Glutamatergic neuron (in vitro differentiated cells): ENCODE data around the gene NOTUM. TPM values are rescaled to one million over a fixed set of nuclear protein-coding genes. Genes with fewer than 3 reads are reported as not detected.
A peak's percentile ranks its signal among the peaks of the same experiment; 100 is the strongest.

Experiments
- DNase-seq: peaks from one replicate; pipeline ENCODE4 v3.0.0; 2022
- H3K27ac Mint-ChIP-seq: one replicate; pipeline ENCODE4 v1.8.0; 2020; ENCODE audit warnings: mild to moderate bottlenecking, mixed read lengths, inconsistent platforms; ENCODE audit not compliant: unreplicated experiment
- H3K27me3 Mint-ChIP-seq: one replicate; pipeline ENCODE4 v1.8.0; 2020; ENCODE audit warnings: mild to moderate bottlenecking, moderate library complexity, mixed read lengths, inconsistent platforms; ENCODE audit not compliant: unreplicated experiment
- H3K36me3 Mint-ChIP-seq: one replicate; pipeline ENCODE4 v1.8.0; 2020; ENCODE audit warnings: mild to moderate bottlenecking, mixed read lengths, inconsistent platforms; ENCODE audit not compliant: unreplicated experiment
- H3K4me1 Mint-ChIP-seq: one replicate; pipeline ENCODE4 v1.8.0; 2020; ENCODE audit warnings: mild to moderate bottlenecking, low read depth, mixed read lengths, inconsistent platforms; ENCODE audit not compliant: unreplicated experiment
- H3K4me3 Mint-ChIP-seq: one replicate; pipeline ENCODE4 v1.8.0; 2020; ENCODE audit warnings: mild to moderate bottlenecking, mixed read lengths, inconsistent platforms; ENCODE audit not compliant: unreplicated experiment
- H3K9me3 Mint-ChIP-seq: one replicate; pipeline ENCODE4 v1.8.0; 2020; ENCODE audit warnings: mild to moderate bottlenecking, moderate library complexity, mixed read lengths, inconsistent platforms; ENCODE audit not compliant: unreplicated experiment
- long read RNA-seq: library from polyadenylated mRNA; unstranded; transcript quantifications from one replicate; pipeline ENCODE4 v2.0.0, GENCODE V29; 2020; ENCODE audit not compliant: unreplicated experiment
- total RNA-seq: library from RNA; stranded (reverse); fragmentation: NEBNext Ultra II Directional; extraction: Animal tissue kit (Norgen Biotek cat#: 25700); gene quantifications from one replicate; pipeline ENCODE4 v1.2.1, GENCODE V29; 2021; ENCODE audit not compliant: unreplicated experiment
- TF ChIP-seq, protein P1 (sequence below): fragments of 200-600 bp; sonication (generic); IDR thresholded peaks from one replicate; pipeline ENCODE4 v1.5.0; 2021; ENCODE audit not compliant: partially characterized antibody, unreplicated experiment

Gene NOTUM
- total RNA-seq = 39.8 TPM
- long read RNA-seq, partial matches to known transcripts = 3 of 5 reads
- long read RNA-seq, other reads (novel, unspliced or antisense) = 2 of 5 reads

- DNase-seq = peak; percentile 68
- TF ChIP-seq, protein P1, sequence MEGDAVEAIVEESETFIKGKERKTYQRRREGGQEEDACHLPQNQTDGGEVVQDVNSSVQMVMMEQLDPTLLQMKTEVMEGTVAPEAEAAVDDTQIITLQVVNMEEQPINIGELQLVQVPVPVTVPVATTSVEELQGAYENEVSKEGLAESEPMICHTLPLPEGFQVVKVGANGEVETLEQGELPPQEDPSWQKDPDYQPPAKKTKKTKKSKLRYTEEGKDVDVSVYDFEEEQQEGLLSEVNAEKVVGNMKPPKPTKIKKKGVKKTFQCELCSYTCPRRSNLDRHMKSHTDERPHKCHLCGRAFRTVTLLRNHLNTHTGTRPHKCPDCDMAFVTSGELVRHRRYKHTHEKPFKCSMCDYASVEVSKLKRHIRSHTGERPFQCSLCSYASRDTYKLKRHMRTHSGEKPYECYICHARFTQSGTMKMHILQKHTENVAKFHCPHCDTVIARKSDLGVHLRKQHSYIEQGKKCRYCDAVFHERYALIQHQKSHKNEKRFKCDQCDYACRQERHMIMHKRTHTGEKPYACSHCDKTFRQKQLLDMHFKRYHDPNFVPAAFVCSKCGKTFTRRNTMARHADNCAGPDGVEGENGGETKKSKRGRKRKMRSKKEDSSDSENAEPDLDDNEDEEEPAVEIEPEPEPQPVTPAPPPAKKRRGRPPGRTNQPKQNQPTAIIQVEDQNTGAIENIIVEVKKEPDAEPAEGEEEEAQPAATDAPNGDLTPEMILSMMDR = no peak
- no peak within 1 kb of the TSS for H3K4me3 Mint-ChIP-seq
- H3K27ac Mint-ChIP-seq = no peak within 1 kb of the TSS
- H3K4me1 Mint-ChIP-seq = peaks cover 14% of the 10 kb centered on the region
- H3K27me3 Mint-ChIP-seq = peaks cover 15% of the 10 kb centered on the region
- peaks cover 4% of the 10 kb centered on the region for H3K36me3 Mint-ChIP-seq
- H3K9me3 Mint-ChIP-seq = peaks cover 25% of the 10 kb centered on the region
Observed at GRCh38 chr17:81961087-81961511, at the start of gene NOTUM. Gene NOTUM (minus strand): TSS chr17:81961187. CDS start chr17:81960909, 278 bp downstream.

- Mint-ChIP-seq H3K27me3 (peaks cover 5% of the 10 kb centered on the region), H3K4me3 (no peak overlapping the region), H3K9me3 (peaks cover 5% of the 10 kb centered on the region), H3K4me1 (peaks cover 10% of the 10 kb centered on the region), H3K27ac (no peak overlapping the region), H3K36me3 (no peaks in the 10 kb centered on the region)
- TF ChIP-seq, protein P1 = no peak
- no peak for DNase-seq
Observed at GRCh38 chr17:82009413-82009812, 48.4 kb upstream of the NOTUM start.

DNA sequence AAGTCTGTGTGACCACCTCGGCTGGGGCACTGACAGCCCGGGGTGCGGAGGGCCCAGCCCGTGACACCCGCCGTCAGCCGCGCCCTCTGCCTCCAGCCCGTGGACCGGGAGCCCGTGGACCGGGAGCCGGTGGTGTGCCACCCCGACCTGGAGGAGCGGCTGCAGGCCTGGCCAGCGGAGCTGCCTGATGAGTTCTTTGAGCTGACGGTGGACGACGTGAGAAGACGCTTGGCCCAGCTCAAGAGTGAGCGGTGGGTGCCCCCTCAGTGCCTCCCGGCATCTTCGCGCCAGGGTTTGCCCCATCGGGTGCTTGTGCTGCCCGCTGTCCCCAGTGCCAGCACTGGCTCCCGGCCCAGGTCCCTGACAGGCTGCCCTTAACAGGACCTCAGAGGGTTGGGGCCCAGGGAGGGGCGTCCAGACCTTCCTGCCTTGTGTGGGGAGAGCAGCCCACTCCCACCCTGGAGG is 48.0 kb upstream of the NOTUM start:
- TF ChIP-seq, protein P1 = no peak
- H3K27ac Mint-ChIP-seq = no peak overlapping the region
- no peak for DNase-seq
- H3K4me3 Mint-ChIP-seq = no peak overlapping the region
- H3K4me1 Mint-ChIP-seq = peaks cover 10% of the 10 kb centered on the region
- peaks cover 5% of the 10 kb centered on the region for H3K27me3 Mint-ChIP-seq
- peaks cover 5% of the 10 kb centered on the region for H3K9me3 Mint-ChIP-seq
- no peaks in the 10 kb centered on the region for H3K36me3 Mint-ChIP-seq

DNA sequence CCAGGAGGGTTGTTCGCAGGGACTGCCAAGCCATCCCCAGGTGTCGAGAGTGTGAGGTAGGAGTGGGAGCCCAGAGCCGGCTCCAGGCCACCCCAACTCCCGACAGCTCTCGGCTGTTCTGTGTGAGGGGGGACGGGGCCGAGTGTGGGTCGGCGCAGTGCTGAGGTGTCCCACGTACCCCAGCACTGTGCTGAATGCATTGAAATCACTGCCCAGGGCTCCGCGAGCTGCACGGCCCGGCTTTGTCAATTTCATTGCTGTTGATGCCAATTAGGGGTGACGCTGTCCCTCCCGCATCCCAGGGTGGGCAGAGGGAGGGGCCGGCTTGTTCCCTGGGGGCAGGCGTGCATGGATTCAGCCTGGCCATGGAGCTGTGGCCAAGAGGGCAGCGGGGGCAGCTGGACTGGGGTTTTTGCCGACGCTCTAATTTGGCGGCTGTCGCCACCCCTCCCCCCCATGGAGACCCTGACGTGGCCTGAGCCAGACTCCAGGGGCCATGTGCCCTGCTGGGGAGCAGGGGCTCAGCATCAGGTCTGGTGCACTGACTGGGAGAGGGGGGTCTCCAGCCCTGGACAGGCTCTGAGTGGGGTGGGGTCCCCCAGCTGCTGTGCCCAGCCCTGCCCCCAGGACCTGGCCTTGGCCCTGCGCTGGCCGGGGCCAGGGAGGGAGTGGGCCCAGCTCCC is 47.4 kb upstream of the NOTUM start:
- Mint-ChIP-seq H3K4me1 (peaks cover 10% of the 10 kb centered on the region), H3K36me3 (no peaks in the 10 kb centered on the region), H3K27ac (no peak overlapping the region), H3K4me3 (no peak overlapping the region), H3K27me3 (peaks cover 5% of the 10 kb centered on the region), H3K9me3 (peaks cover 5% of the 10 kb centered on the region)
- TF ChIP-seq, protein P1 = no peak
- DNase-seq = no peak

- Mint-ChIP-seq H3K36me3 (no peaks in the 10 kb centered on the region), H3K27ac (no peak overlapping the region), H3K9me3 (peaks cover 5% of the 10 kb centered on the region), H3K4me3 (no peak overlapping the region), H3K4me1 (peaks cover 10% of the 10 kb centered on the region), H3K27me3 (peaks cover 5% of the 10 kb centered on the region)
- no peak for DNase-seq
- TF ChIP-seq, protein P1 = no peak
Observed at GRCh38 chr17:82007495-82008257, 46.7 kb upstream of the NOTUM start.
